K562 (cell line): ENCODE measurements around the gene MEF2D. TPM values are rescaled to one million over a fixed set of nuclear protein-coding genes. Genes with fewer than 3 reads are reported as not detected.
A peak's percentile ranks its signal among the peaks of the same experiment; 100 is the strongest.

Experiments
- ARID2 ChIP-seq: fragments of 450-650 bp; IDR thresholded peaks from 2 replicates; pipeline ENCODE4 v1.6.1; 2017; ENCODE audit warnings: antibody characterized with exemption, mild to moderate bottlenecking
- EP400 ChIP-seq: fragments of 450-650 bp; IDR thresholded peaks from 2 replicates; pipeline ENCODE4 v1.6.1; 2017; ENCODE audit warnings: antibody characterized with exemption, mild to moderate bottlenecking, moderate library complexity
- MAFG ChIP-seq: fragments of 450-650 bp; conservative IDR thresholded peaks from 2 replicates; pipeline ENCODE4 v1.6.1; 2016; ENCODE audit warnings: missing genetic modification characterization, missing compliant biosample characterization
- MCM3 ChIP-seq: fragments of 450-650 bp; IDR thresholded peaks from 2 replicates; pipeline ENCODE4 v1.6.1; 2016
- NFXL1 ChIP-seq: fragments of 450-650 bp; formaldehyde crosslinking; IDR thresholded peaks from 2 replicates; pipeline ENCODE4 v1.4.0; 2021; ENCODE audit warnings: mild to moderate bottlenecking
- NR3C1 ChIP-seq: sonication (generic); formaldehyde crosslinking; IDR thresholded peaks from 2 replicates; pipeline ENCODE4 v1.8.1; 2022; ENCODE audit warnings: missing genetic modification reagents
- POLR2A ChIP-seq: fragments of 450-650 bp; conservative IDR thresholded peaks from 2 replicates; pipeline ENCODE4 v1.6.1; 2016
- PTBP1 ChIP-seq: fragments of 200-400 bp; formaldehyde crosslinking; IDR thresholded peaks from 2 replicates; pipeline ENCODE4 v1.6.1; 2017; ENCODE audit warnings: low read depth, low read length
- SRSF1 ChIP-seq: fragments of 200-400 bp; formaldehyde crosslinking; IDR thresholded peaks from 2 replicates; pipeline ENCODE4 v1.6.1; 2017; ENCODE audit warnings: mild to moderate bottlenecking, low read depth, low read length, moderate library complexity
- SUPT5H ChIP-seq: fragments of 450-650 bp; IDR thresholded peaks from 2 replicates; pipeline ENCODE4 v1.6.1; 2016
- TRIM28 ChIP-seq: fragments of 450-650 bp; IDR thresholded peaks from 2 replicates; pipeline ENCODE4 v1.6.1; 2017
- YY1 ChIP-seq, 3 experiments: IDR thresholded peaks; 2 replicates each; pipeline ENCODE4 v1.6.1; 2011; ENCODE audit warnings: low read length in 2 of 3, mild to moderate bottlenecking in 2 of 3, moderate library complexity in 2 of 3, borderline replicate concordance in 1 of 3, control low read depth in 1 of 3, low read depth in 1 of 3; ENCODE audit not compliant: insufficient read depth in 3 of 3, insufficient replicate concordance in 2 of 3, control insufficient read depth in 1 of 3, insufficient read length in 1 of 3; ENCODE audit errors: extremely low read depth in 1 of 3
- ZNF707 ChIP-seq: fragments of 250-450 bp; sonication (Bioruptor Pico); conservative IDR thresholded peaks from 2 replicates; pipeline ENCODE4 v1.8.0; 2022; ENCODE audit warnings: inconsistent platforms, mild to moderate bottlenecking, moderate library complexity
- polyA plus RNA-seq, 8 experiments: library from polyadenylated mRNA; depleted of rRNA in 4 of 8; stranded (reverse) in 5 of 8; unstranded in 3 of 8; fragments of >200 nt; fragmentation: Nextera tagmentation in 2 of 8; fragmentation: Illumina TruSeq in 1 of 8; extraction: Ambion mirVana in 2 of 8; extraction: Trizol in 1 of 8; gene quantifications; 2 replicates each; pipeline versions ENCODE4 v1.2.1 to v1.2.3, GENCODE V29; 2011 to 2014; ENCODE audit warnings: inconsistent platforms in 1 of 8, missing spikeins in 1 of 8
- total RNA-seq, 7 experiments: library from RNA; depleted of rRNA in 6 of 7; stranded (reverse); fragments of >200 nt in 6 of 7; fragmentation: Illumina TruSeq in 2 of 7; extraction: Trizol in 2 of 7; gene quantifications; 2 replicates each; pipeline versions ENCODE4 v1.2.1 to v1.2.3, GENCODE V29; 2011 to 2021; ENCODE audit warnings: low replicate concordance in 1 of 7
- TF ChIP-seq, protein P1 (sequence below): sonication (generic); formaldehyde crosslinking; IDR thresholded peaks from 2 replicates; pipeline ENCODE4 v1.8.1; 2023; ENCODE audit warnings: missing genetic modification reagents, mild to moderate bottlenecking, borderline replicate concordance
- TF ChIP-seq, protein P2 (sequence below): fragments of 250-450 bp; sonication (Bioruptor Pico); IDR thresholded peaks from 2 replicates; pipeline ENCODE4 v1.5.0; 2021
- TF ChIP-seq, protein P3 (sequence below): fragments of 250-450 bp; sonication (Bioruptor Pico); IDR thresholded peaks from 2 replicates; pipeline ENCODE4 v1.4.0; 2020; ENCODE audit warnings: mild to moderate bottlenecking, moderate library complexity
- TF ChIP-seq, protein P4 (sequence below): fragments of 450-650 bp; IDR thresholded peaks from 2 replicates; pipeline ENCODE4 v1.6.1; 2016; ENCODE audit warnings: antibody characterized with exemption
- TF ChIP-seq, protein P5 (sequence below): IDR thresholded peaks from 2 replicates; pipeline ENCODE4 v1.6.1; 2016; ENCODE audit warnings: missing genetic modification characterization, missing compliant biosample characterization

The MEF2D gene
- total and polyA plus RNA-seq, 9 of the 15 experiments (the other 6 are each of a cell fraction or from before 2014, with no cell fraction given), result 0.10 to 19.5 (median 2.6) TPM

DNA sequence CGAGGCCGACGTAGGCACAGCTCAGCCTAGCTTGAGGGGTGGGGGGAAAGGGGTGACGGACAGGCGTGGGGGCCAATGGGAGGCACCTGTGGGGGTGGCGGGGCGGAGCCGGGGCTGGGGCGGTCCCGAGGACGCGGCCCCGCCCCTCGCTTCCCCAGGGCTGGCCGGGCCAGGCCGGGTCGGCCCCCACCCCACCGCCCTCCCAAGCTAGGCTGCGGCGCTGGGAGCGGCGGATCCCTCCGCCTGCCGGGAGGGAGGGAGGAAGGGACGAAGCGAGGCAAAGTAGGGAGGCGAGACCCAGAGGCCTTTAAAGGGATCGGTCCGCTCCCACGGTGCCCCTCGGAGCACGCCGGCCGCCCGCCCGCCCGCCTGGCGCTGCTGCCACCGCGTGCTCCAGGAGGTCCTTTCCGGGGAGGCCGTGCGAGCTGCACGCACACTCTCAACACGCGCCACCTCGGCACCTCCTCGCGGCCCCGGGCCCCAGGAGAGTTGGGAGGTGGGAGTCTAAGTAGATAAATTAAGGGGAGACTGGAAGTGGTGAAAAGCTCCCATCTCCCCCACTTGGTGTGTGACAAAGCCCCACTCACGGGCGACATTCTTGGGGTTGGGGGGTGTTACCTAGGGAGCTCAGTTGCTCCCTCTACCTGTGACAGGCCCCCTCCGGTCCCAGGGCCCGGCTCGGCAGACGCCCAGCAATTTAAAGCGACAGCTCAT lies 375 bp upstream of the MEF2D start (continued):
- TF ChIP-seq, protein P1, sequence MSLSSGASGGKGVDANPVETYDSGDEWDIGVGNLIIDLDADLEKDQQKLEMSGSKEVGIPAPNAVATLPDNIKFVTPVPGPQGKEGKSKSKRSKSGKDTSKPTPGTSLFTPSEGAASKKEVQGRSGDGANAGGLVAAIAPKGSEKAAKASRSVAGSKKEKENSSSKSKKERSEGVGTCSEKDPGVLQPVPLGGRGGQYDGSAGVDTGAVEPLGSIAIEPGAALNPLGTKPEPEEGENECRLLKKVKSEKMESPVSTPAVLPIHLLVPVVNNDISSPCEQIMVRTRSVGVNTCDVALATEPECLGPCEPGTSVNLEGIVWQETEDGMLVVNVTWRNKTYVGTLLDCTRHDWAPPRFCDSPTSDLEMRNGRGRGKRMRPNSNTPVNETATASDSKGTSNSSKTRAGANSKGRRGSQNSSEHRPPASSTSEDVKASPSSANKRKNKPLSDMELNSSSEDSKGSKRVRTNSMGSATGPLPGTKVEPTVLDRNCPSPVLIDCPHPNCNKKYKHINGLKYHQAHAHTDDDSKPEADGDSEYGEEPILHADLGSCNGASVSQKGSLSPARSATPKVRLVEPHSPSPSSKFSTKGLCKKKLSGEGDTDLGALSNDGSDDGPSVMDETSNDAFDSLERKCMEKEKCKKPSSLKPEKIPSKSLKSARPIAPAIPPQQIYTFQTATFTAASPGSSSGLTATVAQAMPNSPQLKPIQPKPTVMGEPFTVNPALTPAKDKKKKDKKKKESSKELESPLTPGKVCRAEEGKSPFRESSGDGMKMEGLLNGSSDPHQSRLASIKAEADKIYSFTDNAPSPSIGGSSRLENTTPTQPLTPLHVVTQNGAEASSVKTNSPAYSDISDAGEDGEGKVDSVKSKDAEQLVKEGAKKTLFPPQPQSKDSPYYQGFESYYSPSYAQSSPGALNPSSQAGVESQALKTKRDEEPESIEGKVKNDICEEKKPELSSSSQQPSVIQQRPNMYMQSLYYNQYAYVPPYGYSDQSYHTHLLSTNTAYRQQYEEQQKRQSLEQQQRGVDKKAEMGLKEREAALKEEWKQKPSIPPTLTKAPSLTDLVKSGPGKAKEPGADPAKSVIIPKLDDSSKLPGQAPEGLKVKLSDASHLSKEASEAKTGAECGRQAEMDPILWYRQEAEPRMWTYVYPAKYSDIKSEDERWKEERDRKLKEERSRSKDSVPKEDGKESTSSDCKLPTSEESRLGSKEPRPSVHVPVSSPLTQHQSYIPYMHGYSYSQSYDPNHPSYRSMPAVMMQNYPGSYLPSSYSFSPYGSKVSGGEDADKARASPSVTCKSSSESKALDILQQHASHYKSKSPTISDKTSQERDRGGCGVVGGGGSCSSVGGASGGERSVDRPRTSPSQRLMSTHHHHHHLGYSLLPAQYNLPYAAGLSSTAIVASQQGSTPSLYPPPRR (CRISPR knock-in tag), result no peak
- TF ChIP-seq MAFG (no peak), MCM3 (no peak), TRIM28 (no peak), NFXL1 (CRISPR knock-in tag) (no peak), ZNF707 (CRISPR knock-in tag) (no peak), NR3C1 (CRISPR knock-in tag) (peak; percentile 87), PTBP1 (no peak), SUPT5H (peak; percentile 82), YY1 (IDR thresholded peaks at IDR 0.05; ENCODE audit: borderline replicate concordance in 1 of 3, control insufficient read depth in 1 of 3, extremely low read depth in 1 of 3, insufficient read depth in 3 of 3, insufficient read length in 1 of 3, insufficient replicate concordance in 2 of 3, low read depth in 1 of 3, low read length in 2 of 3) (peak in 1 of 3 experiments; percentile 56), ARID2 (no peak), EP400 (peak; percentile 96), POLR2A (peak; percentile 89), SRSF1 (no peak)
- TF ChIP-seq, protein P2, sequence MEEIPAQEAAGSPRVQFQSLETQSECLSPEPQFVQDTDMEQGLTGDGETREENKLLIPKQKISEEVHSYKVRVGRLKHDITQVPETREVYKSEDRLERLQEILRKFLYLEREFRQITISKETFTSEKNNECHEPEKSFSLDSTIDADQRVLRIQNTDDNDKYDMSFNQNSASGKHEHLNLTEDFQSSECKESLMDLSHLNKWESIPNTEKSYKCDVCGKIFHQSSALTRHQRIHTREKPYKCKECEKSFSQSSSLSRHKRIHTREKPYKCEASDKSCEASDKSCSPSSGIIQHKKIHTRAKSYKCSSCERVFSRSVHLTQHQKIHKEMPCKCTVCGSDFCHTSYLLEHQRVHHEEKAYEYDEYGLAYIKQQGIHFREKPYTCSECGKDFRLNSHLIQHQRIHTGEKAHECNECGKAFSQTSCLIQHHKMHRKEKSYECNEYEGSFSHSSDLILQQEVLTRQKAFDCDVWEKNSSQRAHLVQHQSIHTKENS, result no peak
- TF ChIP-seq, protein P3, sequence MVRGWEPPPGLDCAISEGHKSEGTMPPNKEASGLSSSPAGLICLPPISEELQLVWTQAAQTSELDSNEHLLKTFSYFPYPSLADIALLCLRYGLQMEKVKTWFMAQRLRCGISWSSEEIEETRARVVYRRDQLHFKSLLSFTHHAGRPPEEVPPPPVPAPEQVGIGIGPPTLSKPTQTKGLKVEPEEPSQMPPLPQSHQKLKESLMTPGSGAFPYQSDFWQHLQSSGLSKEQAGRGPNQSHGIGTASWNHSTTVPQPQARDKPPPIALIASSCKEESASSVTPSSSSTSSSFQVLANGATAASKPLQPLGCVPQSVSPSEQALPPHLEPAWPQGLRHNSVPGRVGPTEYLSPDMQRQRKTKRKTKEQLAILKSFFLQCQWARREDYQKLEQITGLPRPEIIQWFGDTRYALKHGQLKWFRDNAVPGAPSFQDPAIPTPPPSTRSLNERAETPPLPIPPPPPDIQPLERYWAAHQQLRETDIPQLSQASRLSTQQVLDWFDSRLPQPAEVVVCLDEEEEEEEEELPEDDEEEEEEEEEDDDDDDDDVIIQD (CRISPR knock-in tag), result no peak
- TF ChIP-seq, protein P4, sequence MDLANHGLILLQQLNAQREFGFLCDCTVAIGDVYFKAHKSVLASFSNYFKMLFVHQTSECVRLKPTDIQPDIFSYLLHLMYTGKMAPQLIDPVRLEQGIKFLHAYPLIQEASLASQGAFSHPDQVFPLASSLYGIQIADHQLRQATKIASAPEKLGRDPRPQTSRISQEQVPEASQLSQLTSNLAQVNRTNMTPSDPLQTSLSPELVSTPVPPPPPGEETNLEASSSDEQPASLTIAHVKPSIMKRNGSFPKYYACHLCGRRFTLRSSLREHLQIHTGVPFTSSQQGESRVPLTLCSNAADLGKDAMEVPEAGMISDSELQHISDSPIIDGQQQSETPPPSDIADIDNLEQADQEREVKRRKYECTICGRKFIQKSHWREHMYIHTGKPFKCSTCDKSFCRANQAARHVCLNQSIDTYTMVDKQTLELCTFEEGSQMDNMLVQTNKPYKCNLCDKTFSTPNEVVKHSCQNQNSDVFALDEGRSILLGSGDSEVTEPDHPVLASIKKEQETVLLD, result no peak
- TF ChIP-seq, protein P5, sequence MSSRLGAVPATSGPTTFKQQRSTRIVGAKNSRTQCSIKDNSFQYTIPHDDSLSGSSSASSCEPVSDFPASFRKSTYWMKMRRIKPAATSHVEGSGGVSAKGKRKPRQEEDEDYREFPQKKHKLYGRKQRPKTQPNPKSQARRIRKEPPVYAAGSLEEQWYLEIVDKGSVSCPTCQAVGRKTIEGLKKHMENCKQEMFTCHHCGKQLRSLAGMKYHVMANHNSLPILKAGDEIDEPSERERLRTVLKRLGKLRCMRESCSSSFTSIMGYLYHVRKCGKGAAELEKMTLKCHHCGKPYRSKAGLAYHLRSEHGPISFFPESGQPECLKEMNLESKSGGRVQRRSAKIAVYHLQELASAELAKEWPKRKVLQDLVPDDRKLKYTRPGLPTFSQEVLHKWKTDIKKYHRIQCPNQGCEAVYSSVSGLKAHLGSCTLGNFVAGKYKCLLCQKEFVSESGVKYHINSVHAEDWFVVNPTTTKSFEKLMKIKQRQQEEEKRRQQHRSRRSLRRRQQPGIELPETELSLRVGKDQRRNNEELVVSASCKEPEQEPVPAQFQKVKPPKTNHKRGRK (tag), result no peak
